HepG2 (cell line): ENCODE measurements around the gene WDFY1. TPM values are rescaled to one million over a fixed set of nuclear protein-coding genes. Genes with fewer than 3 reads are reported as not detected.

Experiments
- AGO2 ChIP-seq: fragments of 200-400 bp; formaldehyde crosslinking; optimal IDR thresholded peaks from 2 replicates; pipeline ENCODE3; 2017; ENCODE audit warnings: mild to moderate bottlenecking, low read depth, low read length, moderate library complexity
- ARID2 ChIP-seq: sonication (generic); formaldehyde crosslinking; IDR thresholded peaks from 2 replicates; pipeline ENCODE4 v1.8.1; 2022; ENCODE audit warnings: mild to moderate bottlenecking, missing genetic modification reagents, borderline replicate concordance
- ESRRA ChIP-seq: sonication (generic); formaldehyde crosslinking; IDR thresholded peaks from 2 replicates; pipeline ENCODE4 v1.5.1; 2020; ENCODE audit warnings: mild to moderate bottlenecking, low read depth, missing genetic modification reagents
- FLYWCH1 ChIP-seq: sonication (generic); formaldehyde crosslinking; IDR thresholded peaks from 2 replicates; pipeline ENCODE4 v1.8.1; 2023; ENCODE audit warnings: mild to moderate bottlenecking, missing genetic modification reagents
- GRHL1 ChIP-seq: sonication (generic); formaldehyde crosslinking; conservative IDR thresholded peaks from 2 replicates; pipeline ENCODE4 v1.8.0; 2022; ENCODE audit warnings: missing genetic modification reagents
- GTF3A ChIP-seq: sonication (generic); formaldehyde crosslinking; conservative IDR thresholded peaks from 2 replicates; pipeline ENCODE4 v1.4.0; 2020; ENCODE audit warnings: mild to moderate bottlenecking, missing genetic modification reagents
- HHEX ChIP-seq: IDR thresholded peaks from 2 replicates; pipeline ENCODE4 v1.6.1; 2016; ENCODE audit warnings: control low read depth
- KAT8 ChIP-seq: IDR thresholded peaks from 2 replicates; pipeline ENCODE4 v1.6.1; 2016; ENCODE audit warnings: missing genetic modification reagents, missing compliant biosample characterization
- NCOR1 ChIP-seq: fragments of 200-600 bp; sonication (generic); IDR thresholded peaks from 2 replicates; pipeline ENCODE4 v1.7.0; 2017; ENCODE audit warnings: antibody characterized with exemption, low read length, borderline replicate concordance
- PRDM15 ChIP-seq: sonication (generic); formaldehyde crosslinking; IDR thresholded peaks from 2 replicates; pipeline ENCODE4 v1.4.0; 2020; ENCODE audit warnings: missing genetic modification reagents
- RCOR2 ChIP-seq: IDR thresholded peaks from 2 replicates; pipeline ENCODE4 v1.6.1; 2016; ENCODE audit warnings: missing biosample characterization, missing genetic modification reagents
- RFXANK ChIP-seq: IDR thresholded peaks from 2 replicates; pipeline ENCODE4 v1.6.1; 2016
- SAP130 ChIP-seq: IDR thresholded peaks from 2 replicates; pipeline ENCODE4 v1.6.1; 2016; ENCODE audit warnings: low read depth
- SRSF4 ChIP-seq: fragments of 200-400 bp; formaldehyde crosslinking; IDR thresholded peaks from one replicate; pipeline ENCODE4 v1.6.1; 2018; ENCODE audit warnings: mild to moderate bottlenecking, low read depth, low read length, moderate library complexity; ENCODE audit not compliant: poor library complexity, severe bottlenecking
- TEAD3 ChIP-seq: optimal IDR thresholded peaks from 2 replicates; pipeline ENCODE3; 2016; ENCODE audit warnings: borderline replicate concordance
- THAP7 ChIP-seq: sonication (generic); formaldehyde crosslinking; IDR thresholded peaks from 2 replicates; pipeline ENCODE4 v1.8.1; 2023; ENCODE audit warnings: mild to moderate bottlenecking, missing genetic modification reagents
- ZNF263 ChIP-seq: sonication (generic); formaldehyde crosslinking; IDR thresholded peaks from 2 replicates; pipeline ENCODE4 v1.4.0; 2020; ENCODE audit warnings: missing genetic modification reagents
- ZNF337 ChIP-seq: sonication (generic); formaldehyde crosslinking; IDR thresholded peaks from 2 replicates; pipeline ENCODE4 v1.5.1; 2020; ENCODE audit warnings: missing genetic modification reagents, low read depth, mild to moderate bottlenecking, borderline replicate concordance
- ZNF546 ChIP-seq: sonication (generic); formaldehyde crosslinking; conservative IDR thresholded peaks from 2 replicates; pipeline ENCODE4 v1.8.1; 2023; ENCODE audit warnings: mild to moderate bottlenecking, missing genetic modification reagents
- ZNF557 ChIP-seq: sonication (generic); formaldehyde crosslinking; IDR thresholded peaks from 2 replicates; pipeline ENCODE4 v1.4.0; 2020; ENCODE audit warnings: missing genetic modification reagents
- ZNF614 ChIP-seq: IDR thresholded peaks from 2 replicates; pipeline ENCODE4 v1.6.1; 2018; ENCODE audit warnings: missing biosample characterization, missing genetic modification reagents, inconsistent platforms, borderline replicate concordance
- ZNF670 ChIP-seq: sonication (generic); formaldehyde crosslinking; IDR thresholded peaks from 2 replicates; pipeline ENCODE4 v1.8.0; 2022; ENCODE audit warnings: mild to moderate bottlenecking, missing genetic modification reagents, borderline replicate concordance
- ZNF7 ChIP-seq: IDR thresholded peaks from 2 replicates; pipeline ENCODE4 v1.6.1; 2016; ENCODE audit warnings: missing biosample characterization, missing genetic modification reagents
- ZNF772 ChIP-seq: sonication (generic); formaldehyde crosslinking; IDR thresholded peaks from 2 replicates; pipeline ENCODE4 v1.5.0; 2020; ENCODE audit warnings: mild to moderate bottlenecking, missing genetic modification reagents
- ZNF850 ChIP-seq: sonication (generic); formaldehyde crosslinking; conservative IDR thresholded peaks from 2 replicates; pipeline ENCODE4 v1.9.0; 2021; ENCODE audit warnings: mild to moderate bottlenecking, missing genetic modification reagents
- polyA plus RNA-seq, 8 experiments: library from polyadenylated mRNA; depleted of rRNA in 3 of 8; stranded (reverse) in 7 of 8; unstranded in 1 of 8; fragments of >200 nt; fragmentation: Illumina TruSeq in 4 of 8; extraction: Trizol in 4 of 8; gene quantifications; 2 replicates each; pipeline versions ENCODE4 v1.2.1 to v1.2.3, GENCODE V29; 2011 to 2016; ENCODE audit warnings: low read depth in 4 of 8, missing spikeins in 1 of 8, mixed read lengths in 1 of 8; ENCODE audit not compliant: insufficient read depth in 1 of 8
- total RNA-seq, 5 experiments: library from RNA; depleted of rRNA; stranded (reverse); fragments of >200 nt; fragmentation: Illumina TruSeq; extraction: Trizol; gene quantifications; 2 replicates each; pipeline ENCODE4 v1.2.3, GENCODE V29; 2016; ENCODE audit warnings: low read depth in 1 of 5

WDFY1 gene
- total and polyA plus RNA-seq, 2 of the 13 experiments (the other 11 are each of a cell fraction or from before 2014, with no cell fraction given): 77.0 to 78.4 TPM

- TF ChIP-seq PRDM15 (CRISPR knock-in tag) (peak; percentile 65; the same call in 1 of the 2 replicates), ARID2 (CRISPR knock-in tag) (peak; percentile 99), ZNF670 (CRISPR knock-in tag) (peak; percentile 100), TEAD3 (CRISPR knock-in tag) (peak; percentile 97), RFXANK (CRISPR knock-in tag) (peak; percentile 92), ZNF557 (0 out of 2 replicates have a peak, but pooled peaks have one; percentile 88), AGO2 (peak; percentile 89), NCOR1 (peak; percentile 75; the same call in 1 of the 2 replicates), RCOR2 (peak; percentile 88), ZNF337 (CRISPR knock-in tag) (peak; percentile 98), ZNF772 (CRISPR knock-in tag) (peak; percentile 99), ZNF614 (CRISPR knock-in tag) (peak; percentile 99), GRHL1 (no peak), THAP7 (CRISPR knock-in tag) (peak; percentile 96), KAT8 (CRISPR knock-in tag) (peak; percentile 100), GTF3A (CRISPR knock-in tag) (peak; percentile 99), ZNF546 (CRISPR knock-in tag) (peak; percentile 71), ESRRA (CRISPR knock-in tag) (peak; percentile 92), SAP130 (CRISPR knock-in tag) (peak; percentile 98), FLYWCH1 (0 out of 2 replicates have a peak, but pooled peaks have one; percentile 69), ZNF263 (CRISPR knock-in tag) (peak; percentile 78), ZNF850 (CRISPR knock-in tag) (0 out of 2 replicates have a peak, but pooled peaks have one; percentile 67), HHEX (peak; percentile 39; the same call in 1 of the 2 replicates), SRSF4 (no peak), ZNF7 (CRISPR knock-in tag) (peak; percentile 69; the same call in 1 of the 2 replicates)
These were observed 12.1 kb upstream of the WDFY1 start, which contains the start of gene MRPL44 (continued) for GRCh38 chr2:223957092-223957851.
